ENCODE measurements around the gene NSRP1. TPM values are rescaled to one million over a fixed set of nuclear protein-coding genes. Genes with fewer than 3 reads are reported as not detected.

Gene NSRP1
- total RNA-seq, 2 experiments from 2014 or later = 24.3 to 28.4 TPM

DNA sequence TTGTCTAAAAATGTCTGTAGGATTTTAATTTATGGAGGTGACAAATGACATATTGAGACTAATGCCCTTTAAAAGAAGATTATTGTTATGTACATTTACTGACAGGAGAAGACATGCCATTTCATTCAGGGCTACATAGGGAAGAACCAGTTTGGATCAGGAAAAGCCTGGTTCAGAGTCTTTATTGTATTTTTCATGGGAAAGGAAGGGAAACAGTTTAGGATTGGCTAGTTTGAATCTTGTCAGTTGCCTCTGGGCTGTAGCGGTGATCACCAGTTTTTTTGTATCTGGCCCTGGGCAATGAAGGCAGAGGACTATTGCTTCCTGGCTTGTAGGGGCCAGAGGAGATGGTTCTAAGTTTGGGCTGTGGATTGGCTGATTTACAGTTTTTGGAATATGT, 31.8 kb downstream of the NSRP1 start:
- no peaks in the 10 kb centered on the region for H3K9me3 Mint-ChIP-seq
- H3K36me3 Mint-ChIP-seq (ENCODE audit: low read depth) = peaks cover 30% of the 10 kb centered on the region
- no peaks in the 10 kb centered on the region for H3K27me3 Mint-ChIP-seq
- ChIA-PET POLR2A (interaction anchor here (1.2 kb wide), 1 partner anchor 15 kb away, joined by 3 read pairs; no protein-coding TSS in a partner anchor), CTCF (no interaction called here)
- DNase-seq (no peak), ATAC-seq (no peak)
- intact Hi-C loops (cut with micrococcal nuclease) = no loop called here
- H3K4me1 Mint-ChIP-seq (ENCODE audit: low read depth) = peaks cover 18% of the 10 kb centered on the region
- no peak overlapping the region for H3K27ac Mint-ChIP-seq
- no peak overlapping the region for H3K4me3 Mint-ChIP-seq
- TF ChIP-seq, protein P1, sequence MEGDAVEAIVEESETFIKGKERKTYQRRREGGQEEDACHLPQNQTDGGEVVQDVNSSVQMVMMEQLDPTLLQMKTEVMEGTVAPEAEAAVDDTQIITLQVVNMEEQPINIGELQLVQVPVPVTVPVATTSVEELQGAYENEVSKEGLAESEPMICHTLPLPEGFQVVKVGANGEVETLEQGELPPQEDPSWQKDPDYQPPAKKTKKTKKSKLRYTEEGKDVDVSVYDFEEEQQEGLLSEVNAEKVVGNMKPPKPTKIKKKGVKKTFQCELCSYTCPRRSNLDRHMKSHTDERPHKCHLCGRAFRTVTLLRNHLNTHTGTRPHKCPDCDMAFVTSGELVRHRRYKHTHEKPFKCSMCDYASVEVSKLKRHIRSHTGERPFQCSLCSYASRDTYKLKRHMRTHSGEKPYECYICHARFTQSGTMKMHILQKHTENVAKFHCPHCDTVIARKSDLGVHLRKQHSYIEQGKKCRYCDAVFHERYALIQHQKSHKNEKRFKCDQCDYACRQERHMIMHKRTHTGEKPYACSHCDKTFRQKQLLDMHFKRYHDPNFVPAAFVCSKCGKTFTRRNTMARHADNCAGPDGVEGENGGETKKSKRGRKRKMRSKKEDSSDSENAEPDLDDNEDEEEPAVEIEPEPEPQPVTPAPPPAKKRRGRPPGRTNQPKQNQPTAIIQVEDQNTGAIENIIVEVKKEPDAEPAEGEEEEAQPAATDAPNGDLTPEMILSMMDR (IDR thresholded peaks at IDR 0.05) = no peak

GRCh38 chr17:30151471-30151870, 34.9 kb downstream of the NSRP1 start:
- Mint-ChIP-seq H3K27ac (no peak overlapping the region), H3K36me3 (ENCODE audit: low read depth) (peaks cover 29% of the 10 kb centered on the region), H3K27me3 (no peaks in the 10 kb centered on the region), H3K4me1 (ENCODE audit: low read depth) (peaks cover 18% of the 10 kb centered on the region), H3K9me3 (no peaks in the 10 kb centered on the region), H3K4me3 (no peak overlapping the region)
- DNase-seq (no peak), ATAC-seq (no peak)
- TF ChIP-seq, protein P1 (IDR thresholded peaks at IDR 0.05) = no peak
- POLR2A ChIA-PET = interaction anchor here (0.5 kb wide), 1 partner anchor 21 kb away, joined by 3 read pairs; no protein-coding TSS in a partner anchor
- intact Hi-C loops (cut with micrococcal nuclease) = no loop called here
- CTCF ChIA-PET = interaction anchor here (1.2 kb wide), 1 partner anchor 58 kb away, joined by 3 read pairs; no protein-coding TSS in a partner anchor

DNA sequence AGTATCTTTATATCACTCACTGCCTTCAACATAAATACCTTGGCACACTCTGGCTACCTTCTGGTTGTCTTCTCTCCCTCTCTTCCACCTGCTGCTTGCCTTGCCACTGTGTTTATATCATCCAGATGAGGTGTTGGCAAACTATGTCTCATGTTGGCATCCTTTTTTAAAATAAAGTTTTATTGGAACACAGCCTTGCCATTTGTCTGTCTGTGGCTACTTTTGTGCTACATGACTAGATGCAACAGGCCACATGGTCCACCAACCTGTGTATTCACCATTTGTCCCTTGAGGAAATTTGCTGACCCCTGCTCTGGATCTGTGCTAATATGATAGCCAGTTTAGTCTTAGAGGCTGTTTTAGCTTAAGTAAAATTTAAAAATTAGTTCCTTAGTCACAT, 36.8 kb downstream of the NSRP1 start:
- peaks cover 21% of the 10 kb centered on the region for H3K4me1 Mint-ChIP-seq (ENCODE audit: low read depth)
- ChIA-PET CTCF (interaction anchor here (0.9 kb wide), 1 partner anchor 28 kb away, joined by 3 read pairs; no protein-coding TSS in a partner anchor), POLR2A (no interaction called here)
- H3K9me3 Mint-ChIP-seq = no peaks in the 10 kb centered on the region
- peaks cover 40% of the 10 kb centered on the region for H3K36me3 Mint-ChIP-seq (ENCODE audit: low read depth)
- H3K4me3 Mint-ChIP-seq = no peak overlapping the region
- ATAC-seq = no peak
- H3K27me3 Mint-ChIP-seq = no peaks in the 10 kb centered on the region
- intact Hi-C loops (cut with micrococcal nuclease) = no loop called here
- no peak for DNase-seq
- TF ChIP-seq, protein P1 (IDR thresholded peaks at IDR 0.05) = no peak
- no peak overlapping the region for H3K27ac Mint-ChIP-seq

- Mint-ChIP-seq H3K4me1 (ENCODE audit: low read depth) (peaks cover 26% of the 10 kb centered on the region), H3K9me3 (peaks cover 8% of the 10 kb centered on the region), H3K27ac (no peak overlapping the region), H3K4me3 (no peak overlapping the region), H3K36me3 (ENCODE audit: low read depth) (peaks cover 53% of the 10 kb centered on the region), H3K27me3 (no peaks in the 10 kb centered on the region)
- CTCF ChIA-PET = no interaction called here
- intact Hi-C loops (cut with micrococcal nuclease) = no loop called here
- TF ChIP-seq, protein P1 (IDR thresholded peaks at IDR 0.05) = no peak
- ATAC-seq (no peak), DNase-seq (no peak)
- POLR2A ChIA-PET = no interaction called here
These were observed 38.8 kb downstream of the NSRP1 start for GRCh38 chr17:30155389-30155788.

DNA sequence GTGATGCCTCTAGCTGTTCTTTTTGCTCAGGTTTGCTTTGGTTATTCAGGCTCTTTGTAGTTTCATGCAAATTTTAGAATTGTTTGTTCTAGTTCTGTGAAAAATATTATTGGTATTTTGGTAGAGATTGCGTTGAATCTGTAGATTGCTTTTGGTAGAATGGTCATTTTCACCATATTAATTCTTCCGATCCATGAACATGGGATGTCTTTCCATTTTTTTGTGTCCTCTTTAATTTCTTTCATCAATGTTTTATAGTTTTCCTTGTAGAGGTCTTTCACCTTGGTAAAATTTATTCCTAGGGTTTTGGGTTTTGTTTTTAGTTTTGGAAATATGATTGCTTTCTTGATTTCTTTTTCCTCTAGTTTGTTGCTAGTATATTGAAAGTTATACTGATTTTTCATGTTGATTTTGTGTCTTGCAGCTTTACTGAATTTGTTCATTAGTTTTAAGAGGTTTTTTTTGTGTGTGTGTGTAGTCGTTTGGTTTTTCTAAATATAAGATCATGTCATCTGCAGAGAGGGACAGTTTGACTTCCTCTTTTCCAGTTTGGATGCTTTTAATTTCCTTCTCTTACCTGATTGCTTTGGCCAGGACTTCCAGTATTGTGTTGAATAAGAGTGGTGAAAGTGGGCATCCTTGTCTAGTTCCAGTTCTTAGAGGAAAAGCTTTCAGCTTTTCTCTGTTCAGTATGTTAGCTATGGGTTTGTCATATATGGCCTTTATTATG, 42.4 kb downstream of the NSRP1 start:
- H3K36me3 Mint-ChIP-seq (ENCODE audit: low read depth) = peaks cover 52% of the 10 kb centered on the region
- DNase-seq = no peak
- peaks cover 24% of the 10 kb centered on the region for H3K4me1 Mint-ChIP-seq (ENCODE audit: low read depth)
- ChIA-PET CTCF (no interaction called here), POLR2A (no interaction called here)
- TF ChIP-seq, protein P1 (IDR thresholded peaks at IDR 0.05) = no peak
- peaks cover 10% of the 10 kb centered on the region for H3K9me3 Mint-ChIP-seq
- no peak overlapping the region for H3K27ac Mint-ChIP-seq
- no peak overlapping the region for H3K4me3 Mint-ChIP-seq
- intact Hi-C loops (cut with micrococcal nuclease) = no loop called here
- no peaks in the 10 kb centered on the region for H3K27me3 Mint-ChIP-seq
- no peak for ATAC-seq

Data from activated CD8-positive, alpha-beta T cell treated with anti-CD3 and anti-CD28 coated beads for 36 hours (primary cell).